Epithelial cell of esophagus (primary cell): Measurements from ENCODE around the gene RAPGEF5.

Source experiments
- DNase-seq: peaks from one replicate; pipeline ENCODE4 v3.0.0; 2010; ENCODE audit warnings: low read depth
- H3K4me3 ChIP-seq: 2 replicates; pipeline ENCODE4 v1.5.1; 2011; ENCODE audit warnings: mild to moderate bottlenecking, low read length, control low read depth
- TF ChIP-seq, protein P1 (sequence below): IDR thresholded peaks from 2 replicates; pipeline ENCODE4 v1.5.1; 2011; ENCODE audit warnings: low read depth, mild to moderate bottlenecking, low read length, control low read depth, inconsistent platforms; ENCODE audit not compliant: insufficient read depth; ENCODE audit errors: missing control alignments

Gene RAPGEF5

DNA sequence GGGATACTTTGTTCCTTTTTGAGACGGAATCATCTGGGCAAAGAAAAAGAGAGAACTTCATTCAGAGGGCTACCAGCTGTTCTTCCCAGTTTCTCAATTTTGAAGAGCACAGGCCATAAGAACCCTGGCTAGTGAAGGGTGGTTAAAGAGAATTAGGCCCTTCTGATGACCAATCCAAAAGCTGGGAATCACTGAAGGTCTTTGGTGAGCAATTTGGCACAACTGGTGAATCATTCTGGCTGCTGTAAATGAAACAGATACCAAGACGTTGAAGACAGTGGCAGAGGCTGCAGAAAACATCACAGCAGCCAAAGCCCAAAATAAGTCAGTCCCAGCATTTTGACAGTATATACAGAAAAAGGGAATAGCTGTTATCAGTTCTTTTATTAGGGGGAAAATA, 5.1 kb downstream of the RAPGEF5 start:
- DNase-seq, result peak; percentile 62
- TF ChIP-seq, protein P1, sequence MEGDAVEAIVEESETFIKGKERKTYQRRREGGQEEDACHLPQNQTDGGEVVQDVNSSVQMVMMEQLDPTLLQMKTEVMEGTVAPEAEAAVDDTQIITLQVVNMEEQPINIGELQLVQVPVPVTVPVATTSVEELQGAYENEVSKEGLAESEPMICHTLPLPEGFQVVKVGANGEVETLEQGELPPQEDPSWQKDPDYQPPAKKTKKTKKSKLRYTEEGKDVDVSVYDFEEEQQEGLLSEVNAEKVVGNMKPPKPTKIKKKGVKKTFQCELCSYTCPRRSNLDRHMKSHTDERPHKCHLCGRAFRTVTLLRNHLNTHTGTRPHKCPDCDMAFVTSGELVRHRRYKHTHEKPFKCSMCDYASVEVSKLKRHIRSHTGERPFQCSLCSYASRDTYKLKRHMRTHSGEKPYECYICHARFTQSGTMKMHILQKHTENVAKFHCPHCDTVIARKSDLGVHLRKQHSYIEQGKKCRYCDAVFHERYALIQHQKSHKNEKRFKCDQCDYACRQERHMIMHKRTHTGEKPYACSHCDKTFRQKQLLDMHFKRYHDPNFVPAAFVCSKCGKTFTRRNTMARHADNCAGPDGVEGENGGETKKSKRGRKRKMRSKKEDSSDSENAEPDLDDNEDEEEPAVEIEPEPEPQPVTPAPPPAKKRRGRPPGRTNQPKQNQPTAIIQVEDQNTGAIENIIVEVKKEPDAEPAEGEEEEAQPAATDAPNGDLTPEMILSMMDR, result no peak
- no peak overlapping the region for H3K4me3 ChIP-seq

DNA sequence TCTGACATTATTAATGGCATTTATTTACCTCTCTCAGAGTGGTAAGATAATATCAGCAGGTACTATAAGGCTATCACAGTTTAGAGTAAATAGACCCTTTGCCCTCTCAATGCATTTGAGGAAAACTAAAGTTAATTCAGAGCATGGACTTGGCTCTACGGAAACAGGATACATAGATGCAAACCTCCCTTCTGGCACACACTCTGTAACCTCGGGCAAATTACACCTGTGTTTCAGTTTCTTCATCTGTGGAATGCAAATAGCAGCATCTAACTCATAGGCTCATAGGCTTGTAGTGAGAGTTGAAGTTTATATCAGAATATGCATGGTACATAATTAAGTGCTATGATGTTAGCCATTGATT, 5.6 kb downstream of the RAPGEF5 start:
- TF ChIP-seq, protein P1, result no peak
- DNase-seq, result peak; percentile 30
- no peak overlapping the region for H3K4me3 ChIP-seq

DNA sequence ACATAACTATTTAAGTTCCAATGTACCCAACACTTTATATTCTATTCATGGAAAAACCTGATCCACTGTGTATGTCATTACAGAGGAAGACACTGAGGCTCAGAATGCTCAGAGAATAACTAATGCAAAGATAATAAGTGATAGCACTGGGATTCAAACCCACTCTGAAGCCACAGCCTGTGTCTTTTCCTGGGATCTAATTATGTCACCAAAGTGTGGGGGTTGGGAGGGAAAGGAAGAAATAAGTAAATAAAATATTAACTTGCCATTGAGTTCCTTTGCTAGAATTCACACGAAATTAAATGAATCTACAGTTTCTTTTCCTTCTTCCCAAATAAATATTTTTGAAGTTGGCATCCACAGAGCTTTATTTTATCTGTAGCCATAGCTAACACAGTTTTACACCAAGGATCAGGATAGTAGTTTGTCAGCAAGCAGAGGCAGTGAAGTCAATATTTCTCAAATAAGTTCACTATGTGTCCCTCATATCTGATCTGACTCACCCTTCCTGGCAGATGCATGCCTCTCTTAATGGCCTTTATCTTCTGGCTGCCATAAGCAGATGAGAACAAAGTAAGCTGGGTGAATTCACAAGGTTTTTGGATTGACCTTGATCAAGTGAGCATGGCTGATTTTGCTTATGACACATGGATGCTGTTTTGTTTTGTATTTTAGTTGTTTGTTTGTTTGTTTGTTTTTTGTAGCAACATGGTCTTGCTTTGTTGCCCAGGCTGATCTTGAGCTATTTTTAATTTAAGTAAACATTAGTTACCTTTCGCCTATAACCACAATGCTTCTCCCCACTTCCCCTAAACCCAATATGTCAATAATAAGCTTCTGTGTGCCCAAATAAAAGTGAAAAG, 6.3 kb downstream of the RAPGEF5 start:
- DNase-seq, result peak; percentile 30
- TF ChIP-seq, protein P1, result no peak
- no peak overlapping the region for H3K4me3 ChIP-seq

DNA sequence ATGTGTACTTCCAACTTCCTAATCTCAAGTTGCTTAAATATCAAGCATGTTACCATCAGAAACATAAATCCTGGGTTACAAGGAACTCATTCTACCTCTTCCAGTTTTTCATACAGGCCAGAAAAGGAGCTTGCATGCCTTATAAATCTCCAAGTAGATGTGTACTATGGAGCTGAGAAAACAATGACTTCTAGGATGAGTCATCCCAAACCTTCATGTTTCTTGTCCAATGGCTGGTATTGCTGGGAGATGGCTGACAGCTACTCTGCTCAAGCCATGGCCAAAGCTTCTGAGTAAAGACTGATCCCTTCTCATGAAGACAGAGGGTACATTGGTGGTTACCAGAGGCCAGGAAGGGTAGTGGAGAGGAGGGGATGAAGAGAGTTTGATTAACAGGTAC, 8.6 kb downstream of the RAPGEF5 start:
- TF ChIP-seq, protein P1, result no peak
- H3K4me3 ChIP-seq, result no peak overlapping the region
- DNase-seq, result peak; percentile 63

DNA sequence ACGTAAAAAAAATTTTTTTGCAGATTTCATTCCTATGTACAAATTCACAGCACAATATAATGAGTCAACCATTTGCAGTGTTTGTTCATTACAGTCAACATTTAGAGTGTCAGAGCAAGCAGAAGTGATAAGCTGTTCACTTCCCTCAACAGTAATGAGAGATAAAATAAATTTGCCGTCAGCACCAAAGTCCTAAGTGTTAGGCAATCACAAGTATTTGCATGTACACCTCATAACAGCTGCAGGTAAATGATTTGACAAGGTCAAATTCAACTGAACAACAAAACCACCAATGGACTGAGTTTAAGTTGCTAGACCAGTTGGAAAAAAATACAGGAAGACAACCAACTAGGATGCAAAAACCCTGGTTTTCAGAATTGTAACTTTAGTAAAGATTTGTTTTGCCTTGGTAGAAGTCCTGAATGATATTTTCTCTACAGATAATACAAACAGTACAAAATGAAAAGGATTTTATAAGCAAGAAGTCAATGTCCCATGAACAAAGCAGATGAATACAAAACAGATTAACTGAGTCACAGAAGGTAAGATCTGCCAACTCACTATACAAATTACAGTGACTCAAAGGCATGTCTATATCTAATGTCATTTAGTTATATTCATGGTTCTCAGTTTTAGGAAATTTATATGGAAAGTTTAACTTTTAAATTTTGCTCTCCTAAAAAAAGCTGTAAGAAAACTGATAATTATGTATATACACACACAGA, 10.4 kb downstream of the RAPGEF5 start:
- no peak overlapping the region for H3K4me3 ChIP-seq
- peak; percentile 86 for DNase-seq
- TF ChIP-seq, protein P1, result no peak

DNA sequence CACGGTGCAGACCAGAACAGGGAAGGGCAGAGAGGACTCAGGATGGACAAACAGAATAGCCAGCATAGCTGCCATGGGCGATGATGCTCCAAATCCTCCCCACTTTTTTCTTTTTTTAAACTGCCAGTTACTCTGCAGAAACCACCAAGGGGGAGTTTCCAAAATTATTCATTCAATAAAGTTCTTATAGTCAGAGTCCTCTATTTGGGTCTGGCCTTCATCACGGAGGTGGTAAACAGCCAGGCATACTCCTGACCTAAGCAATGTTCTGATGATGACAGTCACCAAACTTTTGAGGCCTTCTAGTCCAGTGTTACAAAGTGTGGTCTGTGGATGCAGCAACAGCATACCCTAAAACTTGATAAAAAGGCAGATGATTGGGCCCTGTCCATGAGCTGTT, 12.3 kb downstream of the RAPGEF5 start:
- DNase-seq, result no peak
- TF ChIP-seq, protein P1, result no peak
- H3K4me3 ChIP-seq, result no peak overlapping the region
